ENCODE measurements around the gene TSPEAR. TPM values are rescaled to one million over a fixed set of nuclear protein-coding genes. Genes with fewer than 3 reads are reported as not detected.

The TSPEAR gene
- total and polyA plus RNA-seq, 7 donors, result not detected

- WGBS, 3 donors, result 64 to 74% (median 71%) methylated on average over 9 of the region's 9 CpGs
- intact Hi-C loops (cut with DNase I), result no loop called here
- TF ChIP-seq, protein P1, sequence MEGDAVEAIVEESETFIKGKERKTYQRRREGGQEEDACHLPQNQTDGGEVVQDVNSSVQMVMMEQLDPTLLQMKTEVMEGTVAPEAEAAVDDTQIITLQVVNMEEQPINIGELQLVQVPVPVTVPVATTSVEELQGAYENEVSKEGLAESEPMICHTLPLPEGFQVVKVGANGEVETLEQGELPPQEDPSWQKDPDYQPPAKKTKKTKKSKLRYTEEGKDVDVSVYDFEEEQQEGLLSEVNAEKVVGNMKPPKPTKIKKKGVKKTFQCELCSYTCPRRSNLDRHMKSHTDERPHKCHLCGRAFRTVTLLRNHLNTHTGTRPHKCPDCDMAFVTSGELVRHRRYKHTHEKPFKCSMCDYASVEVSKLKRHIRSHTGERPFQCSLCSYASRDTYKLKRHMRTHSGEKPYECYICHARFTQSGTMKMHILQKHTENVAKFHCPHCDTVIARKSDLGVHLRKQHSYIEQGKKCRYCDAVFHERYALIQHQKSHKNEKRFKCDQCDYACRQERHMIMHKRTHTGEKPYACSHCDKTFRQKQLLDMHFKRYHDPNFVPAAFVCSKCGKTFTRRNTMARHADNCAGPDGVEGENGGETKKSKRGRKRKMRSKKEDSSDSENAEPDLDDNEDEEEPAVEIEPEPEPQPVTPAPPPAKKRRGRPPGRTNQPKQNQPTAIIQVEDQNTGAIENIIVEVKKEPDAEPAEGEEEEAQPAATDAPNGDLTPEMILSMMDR (IDR thresholded peaks at IDR 0.05), result no peak
- Histone ChIP-seq H3K27me3 (ENCODE audit: insufficient read depth in 3 of 3, low read length in 2 of 3) (peaks cover 0 to 59% (median 15%) of the 10 kb centered on the region in 3 donors), H3K36me3 (ENCODE audit: insufficient read depth in 1 of 2, low read depth in 1 of 2) (no peaks in the 10 kb centered on the region), H3K9me3 (no peaks in the 10 kb centered on the region), H3K27ac (no peak overlapping the region), H3K4me1 (no peaks in the 10 kb centered on the region), H3K4me3 (no peak overlapping the region)
- no peak for DNase-seq
- no peak for ATAC-seq
These were observed 203.0 kb downstream of the TSPEAR start for GRCh38 chr21:44508426-44508710.

- 65 to 69% (median 66%) methylated on average over 26 of the region's 26 CpGs for WGBS, 3 donors
- H3K36me3 ChIP-seq (ENCODE audit: insufficient read depth in 1 of 2, low read depth in 1 of 2), result no peaks in the 10 kb centered on the region
- intact Hi-C loops (cut with DNase I), result no loop called here
- TF ChIP-seq, protein P1 (IDR thresholded peaks at IDR 0.05), result no peak
- DNase-seq (no peak), ATAC-seq (no peak)
- H3K4me1 ChIP-seq, result no peaks in the 10 kb centered on the region
- no peak overlapping the region for H3K4me3 ChIP-seq
- H3K27me3 ChIP-seq (ENCODE audit: insufficient read depth in 3 of 3, low read length in 2 of 3), result peaks cover 0 to 55% (median 15%) of the 10 kb centered on the region in 3 donors
- no peak overlapping the region for H3K27ac ChIP-seq
- H3K9me3 ChIP-seq, result no peaks in the 10 kb centered on the region
These were observed 203.5 kb downstream of the TSPEAR start for GRCh38 chr21:44507673-44508425.

GRCh38 chr21:44506279-44507255 lies 204.8 kb downstream of the TSPEAR start:
- TF ChIP-seq, protein P1 (IDR thresholded peaks at IDR 0.05), result no peak
- 67 to 71% (median 70%) methylated on average over 44 of the region's 44 CpGs for WGBS, 3 donors
- intact Hi-C loops (cut with DNase I), result no loop called here
- H3K27me3 ChIP-seq (ENCODE audit: insufficient read depth in 3 of 3, low read length in 2 of 3), result peaks cover 0 to 51% (median 15%) of the 10 kb centered on the region in 3 donors
- no peak overlapping the region for H3K4me3 ChIP-seq
- H3K9me3 ChIP-seq, result no peaks in the 10 kb centered on the region
- no peaks in the 10 kb centered on the region for H3K4me1 ChIP-seq
- H3K36me3 ChIP-seq (ENCODE audit: insufficient read depth in 1 of 2, low read depth in 1 of 2), result no peaks in the 10 kb centered on the region
- H3K27ac ChIP-seq, result no peak overlapping the region
- DNase-seq, result no peak
- no peak for ATAC-seq

GRCh38 chr21:44505673-44506278 lies 205.6 kb downstream of the TSPEAR start:
- no peaks in the 10 kb centered on the region for H3K9me3 ChIP-seq
- H3K36me3 ChIP-seq (ENCODE audit: insufficient read depth in 1 of 2, low read depth in 1 of 2), result no peaks in the 10 kb centered on the region
- no peak overlapping the region for H3K4me3 ChIP-seq
- intact Hi-C loops (cut with DNase I), result no loop called here
- TF ChIP-seq, protein P1 (IDR thresholded peaks at IDR 0.05), result no peak
- no peak overlapping the region for H3K27ac ChIP-seq
- H3K27me3 ChIP-seq (ENCODE audit: insufficient read depth in 3 of 3, low read length in 2 of 3), result peaks cover 0 to 44% (median 12%) of the 10 kb centered on the region in 3 donors
- no peaks in the 10 kb centered on the region for H3K4me1 ChIP-seq
- no peak for ATAC-seq
- 76 to 84% (median 80%) methylated on average over 16 of the region's 16 CpGs for WGBS, 3 donors
- DNase-seq, result no peak

All from psoas muscle (tissue), 8 donors.